SK-N-SH (cell line): ENCODE data around the gene ETV6.

Source experiments
- CTCF ChIP-seq: fragments of 200-600 bp; sonication (generic); IDR thresholded peaks from 2 replicates; pipeline ENCODE4 v1.6.1; 2017; ENCODE audit warnings: antibody characterized with exemption, mild to moderate bottlenecking, moderate library complexity
- ELF1 ChIP-seq: IDR thresholded peaks from 2 replicates; pipeline ENCODE4 v1.4.0; 2012
- EP300 ChIP-seq, 2 experiments: IDR thresholded peaks; 2 replicates each; pipeline versions ENCODE4 v1.4.0 to v1.6.1; 2012; ENCODE audit warnings: borderline replicate concordance in 1 of 2, low read depth in 1 of 2, low read length in 1 of 2
- NRF1 ChIP-seq: IDR thresholded peaks from 2 replicates; pipeline ENCODE4 v1.6.1; 2012; ENCODE audit warnings: low read depth, mild to moderate bottlenecking, low read length
- RAD21 ChIP-seq: IDR thresholded peaks from 2 replicates; pipeline ENCODE4 v1.6.1; 2012; ENCODE audit warnings: mild to moderate bottlenecking, low read length
- TAF1 ChIP-seq: IDR thresholded peaks from 2 replicates; pipeline ENCODE4 v1.6.1; 2012; ENCODE audit warnings: low read depth, mild to moderate bottlenecking, low read length, moderate library complexity, borderline replicate concordance
- YY1 ChIP-seq: IDR thresholded peaks from 2 replicates; pipeline ENCODE4 v1.4.0; 2012; ENCODE audit warnings: low read depth, mild to moderate bottlenecking
- TF ChIP-seq, protein P1 (sequence below): IDR thresholded peaks from 2 replicates; pipeline ENCODE4 v1.4.0; 2012; ENCODE audit warnings: low read depth

DNA sequence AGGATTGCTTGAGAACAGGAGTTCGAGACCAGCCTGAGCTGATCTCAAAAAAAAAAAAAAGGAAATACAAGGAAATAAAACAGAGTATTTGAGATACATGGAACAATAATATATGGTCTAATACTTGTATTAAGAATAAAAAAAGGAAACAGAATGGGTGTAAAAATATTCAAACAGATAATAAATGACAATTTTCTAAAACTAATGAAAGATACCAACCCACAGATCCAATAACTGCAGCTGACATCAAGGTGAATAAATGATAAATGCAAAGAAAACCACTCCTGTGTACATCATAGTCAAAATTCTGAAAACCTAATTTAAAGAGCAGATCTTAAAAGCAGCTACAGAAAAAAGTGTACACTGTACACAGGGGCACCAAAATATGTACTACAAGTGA lies 4.1 kb upstream of the ETV6 start:
- TF ChIP-seq YY1 (no peak), EP300 (IDR thresholded peaks at IDR 0.05; ENCODE audit: borderline replicate concordance in 1 of 2, low read depth in 1 of 2, low read length in 1 of 2) (no peak), CTCF (no peak), ELF1 (no peak), NRF1 (no peak), RAD21 (no peak), TAF1 (no peak)
- TF ChIP-seq, protein P1, sequence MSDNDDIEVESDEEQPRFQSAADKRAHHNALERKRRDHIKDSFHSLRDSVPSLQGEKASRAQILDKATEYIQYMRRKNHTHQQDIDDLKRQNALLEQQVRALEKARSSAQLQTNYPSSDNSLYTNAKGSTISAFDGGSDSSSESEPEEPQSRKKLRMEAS = no peak
